Stomach (tissue), 9 donors: ENCODE data around the gene LTB. TPM values are rescaled to one million over a fixed set of nuclear protein-coding genes. Genes with fewer than 3 reads are reported as not detected.

Experiments
- DNase-seq, 2 donors: peaks; one replicate each; pipeline versions ENCODE4 v3.0.0 to v3.0.0-alpha.2; 2013 to 2019
- H3K27ac ChIP-seq, 5 donors: fragments of 200-600 bp in 4 of 5; sonication (generic) in 4 of 5; one replicate each; pipeline ENCODE4 v1.5.1; 2013 to 2019; ENCODE audit warnings: mild to moderate bottlenecking in 1 of 5, moderate library complexity in 1 of 5
- H3K27me3 ChIP-seq, 3 donors: fragments of 200-600 bp; sonication (generic); one replicate each; pipeline ENCODE4 v1.5.1; 2017 to 2019; ENCODE audit warnings: mixed run types in 1 of 3
- H3K36me3 ChIP-seq, 4 donors: fragments of 200-600 bp; sonication (generic); 1 replicate in 3 of 4; 2 replicates in 1 of 4; pipeline ENCODE4 v1.5.1; 2016 to 2019
- H3K4me1 ChIP-seq, 4 donors: fragments of 200-600 bp; sonication (generic); one replicate each; pipeline ENCODE4 v1.5.1; 2016 to 2019
- H3K4me3 ChIP-seq, 4 donors: fragments of 200-600 bp; sonication (generic) in 3 of 4; one replicate each; pipeline ENCODE4 v1.5.1; 2016 to 2019; ENCODE audit warnings: mild to moderate bottlenecking in 1 of 4
- H3K9me3 ChIP-seq, 4 donors: fragments of 200-600 bp; sonication (generic); one replicate each; pipeline ENCODE4 v1.5.1; 2016 to 2019
- EP300 ChIP-seq: sonication (generic); formaldehyde crosslinking; IDR thresholded peaks from one replicate; pipeline ENCODE4 v1.6.1; 2017; ENCODE audit warnings: antibody characterized with exemption
- POLR2A ChIP-seq, 4 donors: fragments of 450-650 bp; IDR thresholded peaks; one replicate each; pipeline ENCODE4 v1.6.1; 2016; ENCODE audit warnings: antibody characterized with exemption in 4 of 4, control low read depth in 2 of 4, mild to moderate bottlenecking in 1 of 4, moderate library complexity in 1 of 4
- POLR2AphosphoS5 ChIP-seq, 3 donors: sonication (generic); formaldehyde crosslinking; IDR thresholded peaks; one replicate each; pipeline ENCODE4 v1.6.1; 2016; ENCODE audit warnings: antibody characterized with exemption in 3 of 3
- WGBS, 5 donors: extraction: QIAGEN DNeasy Blood & Tissue Kit in 3 of 5; methylation state at CpG; one replicate each; pipeline versions ENCODE4 v1.1.5 to v1.1.7; 2013 to 2018; 5-methylcytosine and 5-hydroxymethylcytosine counted together
- intact Hi-C: fragments of 100-400 bp; cut with DNase I; formaldehyde crosslinking; loops from one replicate; pipeline ENCODE4 v1.15.1; 2023; ENCODE audit warnings: low total_unique reads
- polyA plus RNA-seq, 3 donors: library from polyadenylated mRNA; stranded (reverse); fragments of 200-250 nt; gene quantifications; one replicate each; pipeline ENCODE4 v1.2.3, GENCODE V29; 2013
- total RNA-seq, 5 donors: library from RNA; depleted of rRNA; stranded (reverse); fragments of >200 nt; gene quantifications; one replicate each; pipeline versions ENCODE4 v1.1.0 to v1.2.3, GENCODE V29; 2014 to 2016
- TF ChIP-seq, protein P1 (sequence below), 7 experiments: fragments of 450-650 bp in 4 of 7; fragments of 200-600 bp in 3 of 7; sonication (generic) in 3 of 7; IDR thresholded peaks; one replicate each; pipeline ENCODE4 v1.5.1; 2016 to 2019; ENCODE audit warnings: antibody characterized with exemption in 7 of 7, control low read depth in 2 of 7, mild to moderate bottlenecking in 1 of 7
- donor health status: healthy with polysubstance abuse.
- donor health status: Bipolar disorder and iron deficiency.
- donor health status: healthy.

Gene LTB
- total and polyA plus RNA-seq, 8 donors, result 4.2 to 13.4 (median 6.9) TPM; not detected in 4

DNA sequence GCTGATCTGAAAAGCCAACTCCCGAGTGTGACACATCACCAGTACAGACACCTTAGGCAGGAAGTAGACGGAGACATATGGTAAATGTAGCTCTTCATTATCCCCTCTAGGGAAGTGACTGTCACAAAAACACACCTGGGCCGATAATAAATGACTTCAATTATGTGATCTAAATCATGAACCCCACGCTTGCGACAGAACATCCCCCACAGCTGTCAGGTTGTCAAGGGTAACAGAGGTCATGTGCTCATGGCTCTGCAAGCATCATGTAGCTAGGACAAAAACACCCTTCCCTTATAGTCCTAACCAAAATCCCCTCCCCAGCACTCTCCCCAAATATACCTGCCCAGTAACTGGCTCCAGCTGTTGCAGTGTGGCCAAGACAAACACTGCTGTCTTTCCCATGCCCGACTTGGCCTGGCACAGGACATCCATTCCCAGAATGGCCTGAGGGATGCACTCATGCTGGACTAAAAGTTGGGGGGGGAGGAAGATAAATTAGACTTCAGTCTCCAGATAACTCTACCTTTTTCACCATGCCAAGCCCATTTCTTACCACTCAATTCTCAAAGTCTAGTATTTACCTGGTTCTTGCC, 43.3 kb downstream of the LTB start:
- H3K27me3 ChIP-seq, result no peaks in the 10 kb centered on the region
- intact Hi-C loops, result no loop called here
- WGBS, 5 donors, result 41 to 50% (median 47%) methylated on average over 6 of the region's 6 CpGs
- no peaks in the 10 kb centered on the region for H3K9me3 ChIP-seq
- H3K4me1 ChIP-seq, result peaks cover 30 to 64% (median 51%) of the 10 kb centered on the region in 4 donors
- DNase-seq, result no peak
- TF ChIP-seq EP300, result no peak
- TF ChIP-seq POLR2AphosphoS5 (IDR thresholded peaks at IDR 0.05), result no peak
- no peak for TF ChIP-seq POLR2A (IDR thresholded peaks at IDR 0.05)
- TF ChIP-seq, protein P1, sequence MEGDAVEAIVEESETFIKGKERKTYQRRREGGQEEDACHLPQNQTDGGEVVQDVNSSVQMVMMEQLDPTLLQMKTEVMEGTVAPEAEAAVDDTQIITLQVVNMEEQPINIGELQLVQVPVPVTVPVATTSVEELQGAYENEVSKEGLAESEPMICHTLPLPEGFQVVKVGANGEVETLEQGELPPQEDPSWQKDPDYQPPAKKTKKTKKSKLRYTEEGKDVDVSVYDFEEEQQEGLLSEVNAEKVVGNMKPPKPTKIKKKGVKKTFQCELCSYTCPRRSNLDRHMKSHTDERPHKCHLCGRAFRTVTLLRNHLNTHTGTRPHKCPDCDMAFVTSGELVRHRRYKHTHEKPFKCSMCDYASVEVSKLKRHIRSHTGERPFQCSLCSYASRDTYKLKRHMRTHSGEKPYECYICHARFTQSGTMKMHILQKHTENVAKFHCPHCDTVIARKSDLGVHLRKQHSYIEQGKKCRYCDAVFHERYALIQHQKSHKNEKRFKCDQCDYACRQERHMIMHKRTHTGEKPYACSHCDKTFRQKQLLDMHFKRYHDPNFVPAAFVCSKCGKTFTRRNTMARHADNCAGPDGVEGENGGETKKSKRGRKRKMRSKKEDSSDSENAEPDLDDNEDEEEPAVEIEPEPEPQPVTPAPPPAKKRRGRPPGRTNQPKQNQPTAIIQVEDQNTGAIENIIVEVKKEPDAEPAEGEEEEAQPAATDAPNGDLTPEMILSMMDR (IDR thresholded peaks at IDR 0.05), result no peak
- H3K27ac ChIP-seq, result peak overlapping the region in 1 of 5 donors; percentile 99
- peaks cover 62 to 65% (median 65%) of the 10 kb centered on the region in 4 donors for H3K36me3 ChIP-seq
- peak overlapping the region in 2 of 4 donors; percentile 68 to 83 for H3K4me3 ChIP-seq

DNA sequence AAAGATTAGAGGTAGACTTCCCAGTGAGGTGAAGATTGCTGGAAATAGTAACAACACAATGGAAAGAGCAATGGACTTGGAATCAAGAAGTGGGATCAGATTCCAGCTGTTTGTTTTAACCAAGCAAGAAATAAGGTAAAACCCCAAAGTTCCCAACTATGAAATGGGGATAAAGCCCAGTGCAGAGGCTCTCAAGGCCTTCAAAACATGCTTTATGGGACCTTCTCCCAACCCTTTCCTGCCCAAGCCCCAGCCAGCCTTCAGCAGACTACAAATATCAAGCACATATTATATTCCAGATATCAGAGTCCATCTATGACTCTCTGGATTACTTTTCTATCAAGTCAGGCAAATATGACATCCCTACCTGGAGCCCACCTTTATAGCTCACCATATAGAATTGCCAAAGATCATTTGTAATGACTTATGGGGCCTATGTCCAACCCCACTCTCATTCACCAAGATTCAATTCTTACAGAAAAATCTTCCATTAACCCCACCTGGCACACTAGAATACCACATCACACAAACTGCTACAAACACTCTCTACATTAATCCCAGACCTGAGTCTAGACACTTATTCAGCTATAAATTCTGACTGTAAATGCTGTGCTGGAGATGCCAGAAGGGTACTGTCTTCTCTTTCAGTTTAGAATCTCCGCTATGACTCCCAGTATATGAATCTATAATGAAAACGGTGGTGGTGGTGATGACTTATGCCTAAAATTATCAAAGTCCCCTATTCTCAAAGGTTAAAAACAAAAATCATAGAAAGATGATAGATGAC, 46.5 kb downstream of the LTB start:
- DNase-seq, result no peak
- TF ChIP-seq POLR2AphosphoS5 (IDR thresholded peaks at IDR 0.05), result no peak
- TF ChIP-seq POLR2A (IDR thresholded peaks at IDR 0.05), result no peak
- no peak for TF ChIP-seq EP300
- TF ChIP-seq, protein P1 (IDR thresholded peaks at IDR 0.05), result no peak
- Histone ChIP-seq H3K27me3 (no peaks in the 10 kb centered on the region), H3K4me1 (peaks cover 24 to 53% (median 43%) of the 10 kb centered on the region in 4 donors), H3K4me3 (no peak overlapping the region), H3K9me3 (no peaks in the 10 kb centered on the region), H3K27ac (no peak overlapping the region), H3K36me3 (peaks cover 91 to 97% (median 97%) of the 10 kb centered on the region in 4 donors)
- intact Hi-C loops, result no loop called here
- 29 to 79% (median 37%) methylated on average over 2 of the region's 2 CpGs for WGBS, 5 donors

DNA sequence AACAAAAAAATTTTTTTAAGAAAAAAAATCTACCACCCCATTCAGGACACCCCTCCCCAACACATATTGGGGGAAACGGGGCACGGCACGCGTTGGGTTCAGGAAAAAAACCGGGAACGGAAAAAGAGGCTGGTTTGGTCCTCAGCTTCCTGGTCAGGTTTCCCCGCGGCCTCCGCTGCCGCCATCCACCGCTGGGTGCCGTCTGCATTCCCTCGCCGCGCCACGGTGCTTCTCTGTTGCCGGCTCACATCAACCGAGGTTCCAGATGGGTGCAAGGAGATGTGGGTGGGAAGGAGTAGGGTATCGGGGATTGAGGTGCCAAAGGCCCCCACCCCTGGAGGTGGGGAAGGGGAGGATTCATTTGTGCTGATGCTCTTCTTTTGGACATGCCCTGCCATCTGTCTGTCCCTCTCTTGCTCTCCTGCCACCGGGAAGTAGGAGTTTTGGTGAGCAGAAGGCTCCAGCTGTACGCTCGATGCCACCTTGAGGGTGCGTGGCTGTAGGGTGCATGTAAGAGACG, 47.6 kb downstream of the LTB start:
- peaks cover 96 to 100% (median 100%) of the 10 kb centered on the region in 4 donors for H3K36me3 ChIP-seq
- 90 to 91% (median 90%) methylated on average over 24 of the region's 24 CpGs for WGBS, 5 donors

DNA sequence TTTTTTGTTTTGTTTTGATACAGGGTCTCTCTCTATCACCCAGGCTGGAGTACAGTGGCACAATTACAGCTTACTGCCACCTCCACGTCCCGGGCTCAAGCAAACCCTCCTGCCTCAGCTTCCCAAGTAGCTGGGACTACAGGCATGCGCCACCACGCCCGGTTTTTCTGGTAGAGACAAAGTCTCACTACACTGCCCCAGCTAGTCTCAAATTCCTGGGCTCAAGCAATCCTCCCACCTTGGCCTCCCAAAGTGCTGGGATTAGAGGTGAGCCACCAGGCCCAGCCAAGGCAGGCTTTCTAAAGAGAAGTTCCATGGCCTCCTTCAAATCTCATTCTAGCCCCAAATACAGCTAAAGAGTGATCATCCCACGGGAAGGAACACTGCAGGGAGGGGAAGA, 48.2 kb downstream of the LTB start:
- Histone ChIP-seq H3K9me3 (no peaks in the 10 kb centered on the region), H3K4me1 (peaks cover 6 to 36% (median 26%) of the 10 kb centered on the region in 4 donors), H3K27ac (no peak overlapping the region), H3K4me3 (no peak overlapping the region), H3K36me3 (peaks cover 91 to 98% (median 97%) of the 10 kb centered on the region in 4 donors), H3K27me3 (no peaks in the 10 kb centered on the region)
- 86 to 97% (median 94%) methylated on average over 6 of the region's 6 CpGs for WGBS, 5 donors
- no peak for DNase-seq
- peak in 1 of 3 donors; percentile 2 for TF ChIP-seq POLR2AphosphoS5 (IDR thresholded peaks at IDR 0.05)
- TF ChIP-seq POLR2A (IDR thresholded peaks at IDR 0.05), result no peak
- intact Hi-C loops, result no loop called here

More for the DNA sequence above, 47.6 kb downstream of the LTB start:
- Histone ChIP-seq H3K4me1 (peaks cover 12 to 42% (median 31%) of the 10 kb centered on the region in 4 donors), H3K9me3 (no peaks in the 10 kb centered on the region), H3K27me3 (no peaks in the 10 kb centered on the region), H3K4me3 (no peak overlapping the region), H3K27ac (no peak overlapping the region)
- TF ChIP-seq, protein P1 (IDR thresholded peaks at IDR 0.05), result no peak
- no peak for TF ChIP-seq EP300
- no peak for TF ChIP-seq POLR2A (IDR thresholded peaks at IDR 0.05)
- TF ChIP-seq POLR2AphosphoS5 (IDR thresholded peaks at IDR 0.05), result no peak
- intact Hi-C loops, result no loop called here
- no peak for DNase-seq
